ENCODE data around the gene GATA1.

- TF ChIP-seq CTCF (IDR thresholded peaks at IDR 0.05) (no peak), POLR2AphosphoS5 (IDR thresholded peaks at IDR 0.05) (no peak), POLR2A (IDR thresholded peaks at IDR 0.05) (no peak)
These were observed 48.0 kb downstream of the GATA1 start for GRCh38 chrX:48834383-48834709.

Measured in transverse colon (tissue), 4 donors.